ENCODE measurements around the gene TMBIM1. TPM values are rescaled to one million over a fixed set of nuclear protein-coding genes. Genes with fewer than 3 reads are reported as not detected.

The TMBIM1 gene
- total and polyA plus RNA-seq, 3 donors from 2014 or later, result 59.9 to 81.0 (median 77.6) TPM

DNA sequence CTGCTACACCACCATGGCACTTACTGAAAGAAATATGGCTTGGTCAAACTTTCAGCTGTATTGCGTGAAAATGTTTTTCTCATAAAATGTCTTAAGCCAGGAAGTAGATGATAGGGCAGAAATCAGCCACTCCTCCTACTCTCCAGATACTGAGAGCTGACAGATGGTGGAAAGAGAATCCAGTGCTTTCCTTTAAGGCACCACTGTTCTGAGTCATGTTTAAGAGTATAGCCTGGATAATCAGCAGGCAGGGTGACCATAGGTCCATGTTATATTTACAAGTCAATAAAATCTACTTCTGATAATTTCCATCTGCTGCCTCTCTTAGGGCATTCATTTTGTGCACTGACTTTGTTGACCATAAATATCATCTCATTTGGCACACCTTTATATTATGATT lies 53.4 kb downstream of the TMBIM1 start:
- DNase-seq, result no peak
- intact Hi-C loops (cut with DNase I; ENCODE audit: low total_unique reads), result no loop called here
- no peaks in the 10 kb centered on the region for H3K36me3 ChIP-seq (ENCODE audit: low read depth, missing control alignments)
- H3K4me3 ChIP-seq, result no peak overlapping the region
- no peaks in the 10 kb centered on the region for H3K9me3 ChIP-seq
- no peaks in the 10 kb centered on the region for H3K27me3 ChIP-seq
- peak overlapping the region; percentile 26 to 59 for H3K27ac ChIP-seq
- WGBS, 2 donors, result 50 to 71% methylated on average over 1 of the region's 1 CpG
- peaks cover 12% of the 10 kb centered on the region for H3K4me1 ChIP-seq
- no peak for TF ChIP-seq POLR2A (IDR thresholded peaks at IDR 0.05)
- no peak for TF ChIP-seq CTCF (IDR thresholded peaks at IDR 0.05)

- intact Hi-C loops (cut with DNase I; ENCODE audit: low total_unique reads), result no loop called here
- DNase-seq, result no peak
Measured at GRCh38 chr2:218236829-218237228, 55.5 kb downstream of the TMBIM1 start.

DNA sequence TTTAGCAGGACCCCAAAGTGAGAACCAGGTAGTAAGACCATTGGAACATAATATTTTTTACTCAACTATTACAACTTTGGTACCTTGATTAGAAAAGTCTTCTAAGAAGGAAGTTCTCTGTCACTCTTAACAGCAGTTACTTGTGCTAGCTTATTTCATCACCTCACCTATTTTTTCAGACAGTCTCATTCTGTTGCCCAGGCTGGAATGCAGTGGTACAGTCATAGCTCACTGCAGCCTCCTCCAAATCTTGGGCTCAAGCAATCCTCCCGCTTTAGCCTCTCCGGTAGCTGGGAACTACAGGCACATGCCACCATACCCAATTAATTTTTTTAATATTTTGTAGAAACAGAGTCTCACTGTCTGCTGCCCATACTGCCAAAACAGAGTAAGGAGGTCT lies 57.3 kb downstream of the TMBIM1 start:
- H3K9me3 ChIP-seq, result no peaks in the 10 kb centered on the region
- H3K27ac ChIP-seq, result no peak overlapping the region
- H3K4me3 ChIP-seq, result no peak overlapping the region
- intact Hi-C loops (cut with DNase I; ENCODE audit: low total_unique reads), result no loop called here
- H3K36me3 ChIP-seq (ENCODE audit: low read depth, missing control alignments), result no peaks in the 10 kb centered on the region
- H3K4me1 ChIP-seq, result peaks cover 31% of the 10 kb centered on the region
- no peak for DNase-seq
- no peak for TF ChIP-seq POLR2A (IDR thresholded peaks at IDR 0.05)
- TF ChIP-seq CTCF (IDR thresholded peaks at IDR 0.05), result no peak
- 97 to 100% methylated on average over 2 of the region's 2 CpGs for WGBS, 2 donors
- H3K27me3 ChIP-seq, result no peaks in the 10 kb centered on the region

More at GRCh38 chr2:218236829-218237228, 55.5 kb downstream of the TMBIM1 start:
- H3K4me1 ChIP-seq, result peaks cover 21% of the 10 kb centered on the region
- H3K27ac ChIP-seq, result no peak overlapping the region
- H3K4me3 ChIP-seq, result no peak overlapping the region
- H3K9me3 ChIP-seq, result no peaks in the 10 kb centered on the region
- no peaks in the 10 kb centered on the region for H3K36me3 ChIP-seq (ENCODE audit: low read depth, missing control alignments)
- 88% methylated on average over 4 of the region's 4 CpGs for WGBS, 2 donors
- no peaks in the 10 kb centered on the region for H3K27me3 ChIP-seq
- TF ChIP-seq POLR2A (IDR thresholded peaks at IDR 0.05), result no peak
- TF ChIP-seq CTCF (IDR thresholded peaks at IDR 0.05), result no peak

- Histone ChIP-seq H3K27ac (no peak overlapping the region), H3K4me3 (no peak overlapping the region), H3K4me1 (peaks cover 36% of the 10 kb centered on the region), H3K9me3 (no peaks in the 10 kb centered on the region), H3K27me3 (no peaks in the 10 kb centered on the region), H3K36me3 (ENCODE audit: low read depth, missing control alignments) (no peaks in the 10 kb centered on the region)
- WGBS, 2 donors, result 59 to 61% methylated on average over 3 of the region's 3 CpGs
- TF ChIP-seq POLR2A (IDR thresholded peaks at IDR 0.05) (no peak), CTCF (IDR thresholded peaks at IDR 0.05) (no peak)
- intact Hi-C loops (cut with DNase I; ENCODE audit: low total_unique reads), result no loop called here
- no peak for DNase-seq
Measured at GRCh38 chr2:218234521-218234920, 57.8 kb downstream of the TMBIM1 start.

- no peaks in the 10 kb centered on the region for H3K36me3 ChIP-seq (ENCODE audit: low read depth, missing control alignments)
- H3K4me1 ChIP-seq, result peaks cover 37% of the 10 kb centered on the region
- peak overlapping the region in 1 of 2 donors; percentile 50 for H3K27ac ChIP-seq
- no peak for DNase-seq
- 45 to 59% methylated on average over 4 of the region's 4 CpGs for WGBS, 2 donors
- intact Hi-C loops (cut with DNase I; ENCODE audit: low total_unique reads), result no loop called here
- H3K9me3 ChIP-seq, result no peaks in the 10 kb centered on the region
- H3K27me3 ChIP-seq, result no peaks in the 10 kb centered on the region
- TF ChIP-seq POLR2A (IDR thresholded peaks at IDR 0.05) (no peak), CTCF (IDR thresholded peaks at IDR 0.05) (no peak)
- H3K4me3 ChIP-seq, result no peak overlapping the region
Measured at GRCh38 chr2:218233543-218233942, 58.8 kb downstream of the TMBIM1 start.
